NCI-H1105 (cell line): ENCODE measurements around the gene GPC3.
"Not testable (repeated sequence)": the region's sequence is repeated elsewhere in the genome, so short reads cannot be mapped to it uniquely, and the experiment has no call there.

ENCODE experiments used
- DNase-seq: peaks from one replicate; lab custom pipeline; 2025; lab: John Stamatoyannopoulos, UW

GPC3 gene

DNA sequence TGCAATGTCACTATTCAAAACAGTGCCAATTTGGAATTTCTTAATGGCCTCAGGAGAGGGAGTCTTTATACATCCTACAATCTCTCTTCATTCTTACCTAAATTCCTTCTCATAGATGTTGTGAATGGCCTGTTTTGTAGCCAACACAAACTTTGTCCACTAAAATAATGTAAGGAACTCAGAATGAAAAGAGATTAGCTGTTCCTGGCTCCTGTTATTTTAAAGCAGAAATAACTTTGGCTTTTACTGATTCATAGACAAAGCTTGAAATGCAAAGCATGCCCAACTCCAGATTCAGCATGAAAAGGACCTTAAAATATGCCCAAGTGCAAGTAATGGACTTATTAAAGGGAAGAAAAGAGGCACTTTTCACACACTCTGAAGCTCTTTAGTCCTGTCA, 424.1 kb downstream of the GPC3 start:
- no peak for DNase-seq

DNA sequence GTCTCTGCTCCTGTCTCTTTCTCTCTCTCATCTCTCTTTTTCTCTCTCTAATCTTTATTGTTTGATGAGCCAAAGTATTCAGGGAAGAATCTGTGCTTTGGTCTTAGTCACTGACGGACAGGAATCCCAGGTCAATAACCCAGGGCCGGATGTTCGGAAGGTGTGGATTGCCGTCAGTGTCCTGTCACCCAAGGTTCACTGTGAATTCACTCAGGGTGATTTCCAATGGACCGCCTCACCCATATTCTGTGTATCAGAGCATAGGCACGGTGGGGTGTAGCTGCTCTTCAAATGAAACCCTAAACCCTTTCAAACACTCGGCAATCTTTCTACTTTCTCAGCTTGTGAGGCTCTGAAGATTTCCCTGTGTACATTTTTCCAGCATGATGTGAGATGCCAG, 425.5 kb downstream of the GPC3 start:
- no peak for DNase-seq

DNA sequence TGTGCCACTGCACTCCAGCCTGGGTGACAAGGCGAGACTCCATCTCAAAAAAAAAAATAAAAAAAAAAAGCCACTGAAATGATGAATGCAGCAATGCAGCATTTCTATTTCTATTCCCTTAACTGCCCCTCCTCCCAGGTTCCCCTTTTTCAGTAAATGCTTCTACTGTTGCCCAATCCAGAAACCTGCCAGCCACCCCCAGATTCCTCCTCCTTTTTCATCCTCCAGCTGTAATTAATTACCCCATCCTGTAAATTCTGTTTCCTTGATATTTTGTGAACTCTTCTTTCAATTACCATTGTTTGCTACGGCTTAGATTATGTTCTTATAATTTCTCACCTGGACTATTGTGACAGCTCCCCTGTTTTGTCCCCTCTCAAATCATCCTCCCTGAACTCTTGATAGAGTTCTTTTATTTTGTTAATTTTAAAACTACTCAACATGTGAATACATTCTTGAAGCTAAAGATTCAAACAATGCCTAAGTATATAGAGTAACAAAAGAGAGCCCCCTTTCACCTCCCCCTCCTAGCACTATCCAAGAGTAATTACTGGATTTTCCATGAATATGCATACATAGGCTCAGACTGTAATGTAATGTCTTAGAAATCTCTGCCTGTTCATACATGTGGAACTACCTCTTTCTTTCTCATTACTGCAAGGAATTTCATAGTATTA, 429.5 kb downstream of the GPC3 start:
- DNase-seq: no peak

DNA sequence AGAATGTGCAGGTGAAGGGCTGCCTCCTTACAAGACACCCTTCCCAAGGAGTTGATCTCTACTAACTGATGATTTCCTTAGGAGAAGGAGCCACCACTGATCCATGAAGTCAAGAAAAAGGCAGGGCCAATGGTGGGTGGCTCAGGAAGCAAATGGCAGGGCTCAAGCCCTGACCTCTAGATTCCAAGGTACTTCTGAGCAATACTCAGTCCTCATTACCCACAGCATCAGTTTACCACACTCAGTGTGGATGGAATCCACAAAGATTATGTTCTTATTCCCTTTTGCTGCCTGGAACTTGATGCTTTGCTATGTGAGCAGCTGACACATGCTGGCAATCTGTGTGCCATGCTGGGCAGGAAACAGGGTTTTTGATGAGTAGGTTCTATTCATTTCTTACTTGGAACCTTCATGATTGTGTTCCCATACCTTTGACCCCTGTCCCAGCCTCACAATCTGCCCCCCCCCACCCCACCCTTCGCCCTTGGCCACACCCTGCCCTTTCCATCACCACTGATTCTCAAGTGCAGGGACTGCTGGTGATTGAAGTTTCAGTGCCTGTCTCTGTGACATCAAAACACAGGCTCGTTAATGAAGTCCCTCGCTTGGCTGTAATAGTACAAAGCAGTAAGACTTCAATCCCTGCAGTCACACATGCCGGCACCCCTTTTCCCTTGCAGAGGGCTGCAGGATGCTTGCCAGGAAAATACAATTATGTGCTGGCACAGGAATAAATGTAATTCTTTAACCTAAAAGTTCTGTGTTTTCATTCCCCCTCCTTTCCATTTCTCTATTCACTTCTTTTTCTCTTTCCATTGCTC, 434.5 kb downstream of the GPC3 start:
- no peak for DNase-seq

DNA sequence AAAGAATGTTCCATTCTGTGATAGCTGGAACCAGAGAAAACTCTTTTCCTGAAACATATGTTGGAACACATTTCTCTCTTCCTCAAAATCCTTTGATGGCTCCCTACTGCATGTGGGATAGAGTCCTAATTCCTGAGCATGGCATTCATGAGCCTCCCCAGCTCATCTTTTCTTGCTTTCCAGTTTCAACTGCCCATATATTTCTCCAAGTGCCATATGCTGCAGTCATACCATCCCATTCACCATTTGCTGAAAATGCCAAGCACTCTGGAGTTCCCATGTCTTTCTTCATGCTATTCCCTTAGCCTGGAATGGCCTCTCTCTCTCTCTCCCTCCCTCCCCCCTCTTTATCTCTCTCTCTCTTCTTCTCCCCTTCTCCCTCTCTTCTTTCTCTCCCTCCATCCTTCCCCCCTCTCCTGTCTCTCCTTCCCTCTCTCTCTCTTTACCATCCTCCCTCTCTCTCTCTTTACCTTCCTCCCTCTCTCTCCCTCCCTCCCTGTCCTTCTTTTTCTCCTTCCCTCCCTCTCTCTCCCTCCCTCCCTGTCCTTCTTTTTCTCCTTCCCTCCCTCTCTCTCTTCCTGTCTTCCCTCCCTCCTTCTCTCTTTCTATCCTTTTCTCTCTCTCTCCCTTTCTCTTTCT, 436.0 kb downstream of the GPC3 start:
- no peak for DNase-seq

DNA sequence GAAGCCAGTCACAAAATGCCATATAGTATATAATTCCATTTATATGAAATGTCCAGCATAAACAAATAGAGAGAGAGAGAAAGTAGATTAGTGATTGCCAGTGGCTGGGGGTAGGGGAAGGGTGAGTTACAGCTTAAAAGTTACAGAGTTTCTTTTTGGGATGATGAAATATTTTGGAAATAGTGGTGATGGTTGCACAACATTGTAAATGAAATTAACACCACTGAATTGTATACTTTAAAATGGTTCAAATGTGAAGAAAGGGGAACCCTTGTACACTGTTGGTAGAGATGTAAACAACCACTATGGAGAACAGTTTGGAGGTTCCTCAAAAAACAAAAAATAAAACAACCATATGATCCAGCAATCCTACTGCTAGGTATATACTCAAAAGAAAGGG, 439.0 kb downstream of the GPC3 start:
- DNase-seq: no peak

DNA sequence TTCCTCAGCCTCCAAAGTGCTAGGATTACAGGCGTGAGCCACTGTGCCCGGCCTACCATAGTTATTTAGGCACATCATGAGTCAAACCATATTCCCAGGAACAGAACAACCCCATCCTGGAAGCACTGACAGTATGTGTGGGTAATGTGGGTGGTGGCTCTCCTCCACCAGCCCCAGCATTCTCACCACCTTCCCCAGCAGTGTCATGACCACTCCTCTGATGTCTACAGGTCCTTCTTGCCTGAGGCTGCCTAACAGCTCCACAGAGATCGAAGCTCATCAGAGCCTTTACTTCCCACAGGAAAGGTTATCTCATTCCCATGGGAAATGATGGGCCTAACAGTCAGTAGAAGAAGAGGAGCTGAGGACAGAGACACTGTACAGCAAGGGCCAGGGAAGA, 440.6 kb downstream of the GPC3 start:
- no peak for DNase-seq

DNA sequence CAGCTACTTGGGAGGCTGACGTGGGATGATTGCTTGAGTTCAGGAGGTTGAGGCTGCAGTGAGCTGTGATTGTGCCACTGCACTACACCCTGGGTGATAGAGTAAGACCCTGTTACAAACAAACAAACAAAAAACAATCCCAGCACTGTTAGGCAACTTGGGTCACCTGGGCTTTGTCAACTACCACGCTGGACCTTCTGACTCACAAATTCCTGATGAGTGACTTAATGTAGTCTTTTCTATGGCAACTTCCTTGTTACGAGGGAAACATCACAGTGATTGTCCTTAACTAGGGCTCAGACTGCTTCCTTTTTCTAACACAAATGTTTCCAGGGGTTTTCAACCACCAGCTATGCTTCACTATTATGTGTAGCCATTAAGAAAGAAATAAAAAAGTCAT, 441.3 kb downstream of the GPC3 start:
- DNase-seq: no peak

DNA sequence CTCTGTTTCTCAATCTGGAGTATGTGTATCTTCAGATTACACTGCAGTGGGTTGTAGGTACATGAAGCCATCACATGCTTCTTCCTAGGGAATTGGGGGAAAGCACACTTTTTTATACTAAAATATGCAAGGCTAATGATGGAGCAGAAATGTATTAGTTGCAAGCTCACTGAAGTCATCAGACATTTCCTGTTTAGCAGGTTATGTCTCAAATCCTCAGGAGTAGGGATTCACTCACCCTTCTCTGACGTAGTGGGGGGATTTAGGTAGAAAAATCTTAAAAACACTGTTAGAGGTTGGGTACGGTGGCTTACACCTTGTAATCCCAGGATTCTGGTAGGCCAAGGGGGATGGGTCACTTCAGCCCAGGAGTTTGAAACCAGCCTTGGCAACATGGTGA, 441.7 kb downstream of the GPC3 start:
- no peak for DNase-seq

DNA sequence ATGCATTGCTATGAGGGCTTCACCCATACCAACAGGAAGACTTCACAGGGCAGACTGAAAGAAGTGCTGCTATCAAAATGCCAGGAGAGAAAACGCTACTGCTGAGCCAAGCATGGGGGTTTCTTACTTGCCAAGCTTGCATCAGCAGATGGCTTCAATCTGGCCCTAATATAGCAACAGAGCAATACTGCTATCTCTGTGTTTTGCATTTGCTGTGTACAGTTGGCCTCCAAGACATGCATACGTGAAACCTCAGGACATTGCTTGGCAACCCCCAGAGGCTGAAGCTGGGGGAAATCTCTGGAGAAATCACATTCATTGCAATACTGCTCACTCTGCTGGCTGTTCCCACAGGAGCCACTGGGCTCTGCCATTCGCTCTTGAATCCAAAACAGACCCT, 442.9 kb downstream of the GPC3 start:
- no peak for DNase-seq

DNA sequence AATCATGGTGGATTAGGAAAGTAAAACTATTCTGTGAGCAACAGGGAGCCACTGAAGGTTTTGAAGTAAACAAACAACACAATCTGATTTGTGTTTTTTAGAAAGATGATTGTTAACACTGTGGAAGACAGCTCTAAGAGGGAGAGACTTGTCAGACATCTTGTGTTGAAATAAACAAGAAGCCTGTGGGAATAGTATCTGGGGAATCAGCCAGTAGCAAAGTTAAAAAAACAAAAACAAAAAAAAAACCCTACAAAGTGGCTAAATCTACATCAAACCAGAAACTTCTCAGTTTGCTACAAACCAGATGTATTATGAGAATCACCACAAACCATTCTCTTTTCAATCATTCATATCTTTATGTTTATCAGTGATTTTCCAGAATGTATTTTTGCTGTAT, 444.4 kb downstream of the GPC3 start:
- DNase-seq: no peak

DNA sequence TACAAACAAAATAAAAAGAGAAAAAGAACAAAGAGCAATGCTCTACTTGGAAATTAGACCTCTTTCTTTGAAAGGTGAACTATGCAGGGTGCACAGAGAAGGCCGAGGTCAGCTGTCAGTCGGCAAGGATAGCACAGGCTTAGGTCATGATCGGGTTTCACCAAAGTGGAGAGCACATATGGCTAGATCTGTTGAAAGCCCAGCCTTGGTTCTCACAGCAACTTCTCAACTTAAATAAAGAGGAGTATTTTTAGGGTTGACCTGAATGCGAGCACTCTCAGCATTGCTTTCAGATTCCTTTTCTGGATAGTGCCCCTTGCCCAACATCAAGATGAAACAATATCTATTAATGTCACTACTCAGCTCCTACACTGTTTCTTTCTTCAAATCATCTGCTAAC, 447.2 kb downstream of the GPC3 start:
- no peak for DNase-seq

DNA sequence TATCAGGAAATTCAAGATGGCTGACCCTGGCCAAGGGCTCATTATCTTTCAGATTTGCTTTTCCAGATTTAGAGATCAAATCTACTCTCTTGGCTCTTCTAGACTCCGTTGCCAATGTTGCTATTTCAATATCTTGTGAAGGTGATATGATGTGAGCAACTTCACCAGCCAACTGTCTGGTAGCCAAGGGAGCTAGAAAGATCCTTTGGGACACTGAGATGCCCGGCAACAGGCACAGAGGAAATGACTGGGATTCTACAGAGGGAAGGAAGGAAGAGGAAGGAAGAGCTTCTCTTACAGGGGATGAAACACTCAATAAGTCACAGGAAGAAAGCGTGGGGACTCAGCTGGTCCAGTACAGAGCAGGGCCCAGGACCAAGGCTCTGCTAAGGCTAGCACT, 448.3 kb downstream of the GPC3 start:
- DNase-seq: no peak

DNA sequence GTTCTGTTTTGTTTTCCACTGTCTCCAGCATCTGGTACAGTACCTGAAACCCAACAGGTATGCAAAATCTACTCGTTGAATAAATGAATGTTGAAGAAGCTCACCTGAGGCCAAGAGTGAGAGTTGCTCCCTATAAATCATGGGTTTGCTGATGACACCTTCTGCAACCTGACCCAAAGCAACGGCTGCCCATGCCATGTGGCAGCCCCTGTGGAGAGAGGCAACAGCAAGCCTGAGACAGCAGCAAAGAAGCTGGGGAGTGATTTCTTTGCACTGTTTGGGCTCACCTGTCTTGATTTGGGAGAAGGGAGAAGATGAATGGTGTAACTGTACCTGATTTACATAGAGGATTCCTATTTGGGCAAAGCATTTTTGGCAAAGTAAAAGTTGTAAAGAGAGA, 450.3 kb downstream of the GPC3 start:
- no peak for DNase-seq

DNA sequence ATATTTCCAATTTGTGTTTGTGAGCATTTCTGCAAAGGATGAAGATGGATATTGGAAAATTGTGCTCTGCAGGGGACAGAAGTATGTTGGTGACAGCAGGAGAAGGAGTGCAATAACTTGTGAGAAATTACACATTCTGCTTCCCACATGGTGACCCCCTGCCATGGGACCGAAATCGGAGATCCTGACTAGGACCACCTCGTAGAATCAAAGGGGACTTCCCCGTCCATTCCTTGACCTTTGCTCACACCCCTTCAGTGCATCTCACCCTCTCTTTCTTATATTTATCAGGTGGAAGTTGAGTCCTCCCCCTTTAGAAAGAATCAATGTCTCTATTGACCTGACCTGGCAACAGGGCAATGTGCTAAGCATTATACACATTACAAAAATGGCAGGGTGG, 451.2 kb downstream of the GPC3 start:
- DNase-seq: no peak

DNA sequence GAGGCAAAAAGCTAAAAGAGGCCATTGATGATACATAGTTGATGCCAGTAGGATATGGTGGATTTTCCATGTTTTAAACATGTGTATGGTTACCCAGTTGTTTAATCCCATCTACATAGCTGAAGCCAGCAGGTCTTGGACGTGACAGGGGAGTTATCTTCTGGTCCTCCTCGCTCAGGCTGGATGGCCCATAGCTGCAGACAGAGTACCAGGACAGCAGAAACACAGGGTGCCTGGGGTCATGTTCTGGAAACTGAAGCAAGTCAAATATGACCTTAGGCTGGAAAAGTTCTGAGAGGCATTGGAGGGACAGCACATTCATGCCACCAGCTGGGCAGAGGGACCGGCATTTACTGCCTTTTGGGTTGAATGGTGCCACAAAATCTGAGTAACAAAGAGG, 452.1 kb downstream of the GPC3 start:
- DNase-seq: no peak

DNA sequence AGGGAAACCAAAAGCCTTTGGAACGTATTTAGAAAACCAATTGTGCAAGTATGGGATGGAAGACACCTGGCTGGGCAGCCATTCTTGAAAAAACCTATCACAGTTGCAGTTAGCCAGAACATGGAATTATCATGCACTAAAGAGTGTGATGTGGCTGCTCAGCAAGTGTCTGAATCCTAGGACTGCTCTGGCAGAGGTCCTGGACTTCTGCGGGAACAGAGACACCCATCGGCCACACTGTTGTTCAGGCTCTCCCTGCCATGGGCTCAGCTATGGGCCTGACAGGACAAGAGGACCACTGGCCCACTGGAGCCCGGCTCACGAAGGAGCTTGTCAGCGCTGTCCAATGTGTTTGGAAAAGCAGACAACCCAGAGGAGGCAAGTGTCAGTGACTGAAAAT, 454.4 kb downstream of the GPC3 start:
- no peak for DNase-seq

DNA sequence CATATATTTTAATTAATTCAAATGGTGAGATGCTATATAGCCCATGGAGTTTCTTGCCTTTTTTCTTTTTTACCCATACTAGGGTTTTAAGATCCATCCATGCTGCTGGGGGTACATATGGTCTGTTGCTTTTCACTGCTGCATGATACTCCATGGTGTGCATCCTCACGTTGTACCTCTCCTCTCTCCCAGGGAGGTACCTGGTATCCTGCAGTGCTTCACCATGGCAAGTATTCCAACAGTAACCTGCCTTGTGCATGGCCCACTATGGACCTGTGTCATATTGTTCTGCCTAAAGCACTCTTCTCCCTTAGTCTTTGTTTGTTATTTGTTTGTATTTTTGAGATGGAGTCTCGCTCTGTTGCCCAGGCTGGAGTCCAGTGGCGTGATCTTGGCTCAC, 455.8 kb downstream of the GPC3 start:
- DNase-seq: no peak

DNA sequence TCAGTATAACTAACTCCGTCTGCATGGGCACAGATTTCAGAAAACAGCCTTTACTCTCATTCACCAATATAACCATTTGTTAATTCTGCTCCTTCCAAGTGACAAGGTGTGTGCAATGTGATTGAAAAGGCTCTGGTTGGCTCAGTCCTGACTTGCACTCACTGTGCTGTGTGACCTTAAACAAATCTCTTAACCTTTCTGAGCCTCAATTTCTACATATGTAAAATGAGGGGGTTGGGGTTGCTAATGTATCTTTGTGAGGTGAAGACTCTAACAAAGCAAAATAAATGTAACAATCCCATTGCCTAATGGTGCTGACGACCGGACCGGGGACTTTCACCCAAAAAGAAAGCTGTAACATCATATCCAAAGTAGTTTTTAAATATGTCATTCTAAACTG, 457.6 kb downstream of the GPC3 start:
- no peak for DNase-seq

DNA sequence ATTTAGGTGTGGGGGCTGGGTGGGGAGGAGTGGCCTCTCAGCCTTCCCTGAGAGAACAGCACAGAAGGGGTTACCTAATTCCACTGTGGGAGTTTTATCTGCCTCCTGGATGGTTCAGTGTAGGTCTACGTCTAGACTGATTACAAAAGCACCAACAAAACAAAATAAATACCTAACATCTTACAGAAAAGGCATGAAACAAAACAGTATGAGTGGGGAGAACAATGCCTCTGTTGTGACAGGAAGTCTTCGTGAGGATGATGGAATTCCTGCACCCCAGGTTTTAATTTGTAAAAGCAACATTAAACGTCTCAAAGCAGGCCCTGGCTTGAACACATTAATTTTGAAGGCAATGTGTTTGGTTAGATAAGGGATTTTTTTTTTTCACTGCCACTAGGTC, 458.0 kb downstream of the GPC3 start:
- no peak for DNase-seq

DNA sequence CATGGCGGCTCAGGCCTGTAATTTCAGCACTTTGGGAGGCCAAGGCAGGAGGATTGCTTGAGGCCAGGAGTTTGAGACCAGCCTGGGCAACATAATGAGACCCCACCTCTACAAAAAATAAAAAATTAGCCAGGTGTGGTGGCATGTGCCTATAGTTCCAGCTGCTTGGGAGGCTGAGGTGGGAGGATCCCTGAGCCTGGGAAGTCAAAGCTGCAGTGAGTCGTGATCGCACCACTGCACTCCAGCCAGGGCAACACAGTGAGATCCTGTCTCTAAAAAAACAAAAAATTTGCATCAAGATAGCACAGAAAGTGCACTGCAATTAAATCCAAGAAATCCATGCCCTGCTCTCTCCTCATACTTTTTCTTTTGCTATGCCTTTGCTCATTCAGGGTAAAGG, 458.6 kb downstream of the GPC3 start:
- DNase-seq: not testable (repeated sequence)

DNA sequence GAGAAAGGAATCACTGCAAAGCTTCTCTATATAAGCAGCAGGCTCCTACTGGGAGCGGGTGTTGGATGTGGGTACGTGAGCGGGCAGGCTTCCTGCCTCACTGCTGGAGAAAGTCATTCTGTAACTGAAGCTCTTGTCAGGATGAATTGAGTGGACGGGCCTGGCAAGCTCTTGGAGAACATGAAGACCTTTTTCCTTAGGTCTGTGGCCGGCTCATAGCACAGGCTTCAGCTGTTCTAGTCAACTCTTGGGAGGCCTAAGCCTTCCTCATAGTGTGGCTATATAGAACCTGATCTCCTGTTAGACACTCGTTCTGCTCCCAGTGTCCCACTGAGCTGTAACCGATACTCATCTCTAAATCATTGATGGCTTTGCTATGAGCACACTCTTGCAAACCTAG, 461.9 kb downstream of the GPC3 start:
- no peak for DNase-seq

DNA sequence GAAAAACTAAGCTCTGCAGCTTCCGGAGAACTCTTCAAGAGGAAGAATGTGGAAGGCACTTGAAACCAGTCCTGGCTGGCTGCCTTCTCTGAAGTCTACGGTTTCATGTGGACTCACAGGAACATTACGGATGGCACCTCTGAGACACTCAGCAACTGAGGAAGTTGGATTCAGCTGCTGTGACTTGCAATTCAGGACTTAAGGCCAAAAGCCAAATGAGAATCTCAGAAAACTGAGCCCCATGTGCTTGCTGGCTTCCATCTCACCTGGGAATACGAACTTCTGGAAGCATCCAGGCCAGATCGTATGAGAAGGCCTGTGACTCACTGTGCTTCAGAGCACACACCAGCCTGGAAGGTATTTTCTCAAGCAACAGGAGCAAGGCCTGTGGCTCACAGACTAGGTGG, 462.3 kb downstream of the GPC3 start:
- DNase-seq: no peak
